K562 (cell line): Measurements from ENCODE around the gene ACTR3C. TPM values are rescaled to one million over a fixed set of nuclear protein-coding genes. Genes with fewer than 3 reads are reported as not detected.
"Not testable (repeated sequence)": the region's sequence is repeated elsewhere in the genome, so short reads cannot be mapped to it uniquely, and the experiment has no call there.

Experiments used
- ARID3B ChIP-seq: fragments of 250-450 bp; sonication (Bioruptor Pico); IDR thresholded peaks from 2 replicates; pipeline ENCODE4 v1.4.0; 2020; ENCODE audit warnings: borderline replicate concordance
- ATF1 ChIP-seq, 2 experiments: fragments of 450-650 bp in 1 of 2; IDR thresholded peaks; 2 replicates each; pipeline ENCODE4 v1.6.1; 2016; ENCODE audit warnings: missing compliant biosample characterization in 1 of 2, missing genetic modification characterization in 1 of 2
- E2F1 ChIP-seq: sonication (generic); formaldehyde crosslinking; IDR thresholded peaks from 2 replicates; pipeline ENCODE4 v1.8.1; 2023; ENCODE audit warnings: mild to moderate bottlenecking, missing genetic modification reagents, moderate library complexity
- HIVEP1 ChIP-seq: fragments of 250-450 bp; sonication (Bioruptor Pico); IDR thresholded peaks from 2 replicates; pipeline ENCODE4 v1.4.0; 2020; ENCODE audit warnings: mild to moderate bottlenecking
- HMG20A ChIP-seq: fragments of 450-650 bp; formaldehyde crosslinking; conservative IDR thresholded peaks from 2 replicates; pipeline ENCODE4 v1.4.0; 2020; ENCODE audit warnings: mild to moderate bottlenecking, mixed read lengths
- LARP7 ChIP-seq: fragments of 450-650 bp; IDR thresholded peaks from 2 replicates; pipeline ENCODE4 v1.6.1; 2016
- MIER1 ChIP-seq: fragments of 450-650 bp; IDR thresholded peaks from 2 replicates; pipeline ENCODE4 v1.6.1; 2016; ENCODE audit warnings: antibody characterized with exemption, mild to moderate bottlenecking, low read depth
- RBBP5 ChIP-seq: fragments of 200-600 bp; sonication (generic); IDR thresholded peaks from 2 replicates; pipeline ENCODE4 v1.6.1; 2012; ENCODE audit warnings: borderline replicate concordance, mild to moderate bottlenecking, low read length, control low read depth, inconsistent platforms; ENCODE audit not compliant: insufficient read depth, poor library complexity, severe bottlenecking
- TRIM24 ChIP-seq, 2 experiments: fragments of 450-650 bp; IDR thresholded peaks; 2 replicates each; pipeline ENCODE4 v1.6.1; 2016
- ZBTB12 ChIP-seq: fragments of 250-450 bp; sonication (Bioruptor Pico); IDR thresholded peaks from 2 replicates; pipeline ENCODE4 v1.4.0; 2020
- ZBTB40 ChIP-seq, 2 experiments: fragments of 450-650 bp in 1 of 2; sonication (generic) in 1 of 2; formaldehyde crosslinking in 1 of 2; IDR thresholded peaks; 2 replicates each; pipeline versions ENCODE4 v1.7.1 to v1.9.0; 2016 to 2022; ENCODE audit warnings: inconsistent platforms in 1 of 2, mild to moderate bottlenecking in 1 of 2, missing genetic modification reagents in 1 of 2
- ZNF644 ChIP-seq: fragments of 200-800 bp; sonication (Bioruptor generic); IDR thresholded peaks from 2 replicates; pipeline ENCODE4 v1.6.1; 2016; ENCODE audit warnings: low read depth, missing genetic modification characterization, missing compliant biosample characterization
- ZNF75A ChIP-seq: fragments of 450-650 bp; formaldehyde crosslinking; IDR thresholded peaks from 2 replicates; pipeline ENCODE4 v1.4.0; 2020; ENCODE audit warnings: mild to moderate bottlenecking
- polyA plus RNA-seq, 8 experiments: library from polyadenylated mRNA; depleted of rRNA in 4 of 8; stranded (reverse) in 5 of 8; unstranded in 3 of 8; fragments of >200 nt; fragmentation: Nextera tagmentation in 2 of 8; fragmentation: Illumina TruSeq in 1 of 8; extraction: Ambion mirVana in 2 of 8; extraction: Trizol in 1 of 8; gene quantifications; 2 replicates each; pipeline versions ENCODE4 v1.2.1 to v1.2.3, GENCODE V29; 2011 to 2014; ENCODE audit warnings: inconsistent platforms in 1 of 8, missing spikeins in 1 of 8
- total RNA-seq, 7 experiments: library from RNA; depleted of rRNA in 6 of 7; stranded (reverse); fragments of >200 nt in 6 of 7; fragmentation: Illumina TruSeq in 2 of 7; extraction: Trizol in 2 of 7; gene quantifications; 2 replicates each; pipeline versions ENCODE4 v1.2.1 to v1.2.3, GENCODE V29; 2011 to 2021; ENCODE audit warnings: low replicate concordance in 1 of 7

Gene ACTR3C
- total and polyA plus RNA-seq, 9 of the 15 experiments (the other 6 are each of a cell fraction or from before 2014, with no cell fraction given): 9.0 to 35.4 (median 13.3) TPM

- TF ChIP-seq ATF1, ZBTB40 (CRISPR knock-in tag; IDR thresholded peaks at IDR 0.05): not testable (repeated sequence)
- peak; percentile 45; the same call in 1 of the 2 replicates for TF ChIP-seq ATF1 (tag; IDR thresholded peaks at IDR 0.05)
- TF ChIP-seq ARID3B (CRISPR knock-in tag): 0 out of 2 replicates have a peak, but pooled peaks have one; percentile 11
- peak; percentile 64; the same call in 1 of the 2 replicates for TF ChIP-seq LARP7
- peak; percentile 10; the same call in 1 of the 2 replicates for TF ChIP-seq ZBTB40 (IDR thresholded peaks at IDR 0.05)
- peak; percentile 91 for TF ChIP-seq HMG20A (CRISPR knock-in tag)
- TF ChIP-seq TRIM24 (IDR thresholded peaks at IDR 0.05): peak; percentile 24 to 66; a peak in 3 of 4 replicates
- peak; percentile 59; the same call in 1 of the 2 replicates for TF ChIP-seq ZBTB12 (CRISPR knock-in tag)
- TF ChIP-seq E2F1 (CRISPR knock-in tag): 0 out of 2 replicates have a peak, but pooled peaks have one; percentile 37
- peak; percentile 73; the same call in 1 of the 2 replicates for TF ChIP-seq ZNF75A (CRISPR knock-in tag)
- TF ChIP-seq HIVEP1 (CRISPR knock-in tag): peak; percentile 92
- peak; percentile 65 for TF ChIP-seq MIER1
- TF ChIP-seq ZNF644 (tag): peak; percentile 91
- peak; percentile 59 for TF ChIP-seq RBBP5
Measured at GRCh38 chr7:150312649-150313366, 10.5 kb downstream of the ACTR3C start (continued).
